Neural progenitor cell (in vitro differentiated cells): ENCODE results near the gene NUP62. TPM values are rescaled to one million over a fixed set of nuclear protein-coding genes. Genes with fewer than 3 reads are reported as not detected.
A peak's percentile ranks its signal among the peaks of the same experiment; 100 is the strongest.

Experiments used
- DNase-seq: peaks from one replicate; pipeline ENCODE4 v3.0.0-alpha.2; 2016; ENCODE audit warnings: low spot score
- H2AFZ ChIP-seq: fragments of 200-600 bp; sonication (generic); replicated peaks from 2 replicates; pipeline ENCODE4 v1.6.1; 2016; ENCODE audit warnings: antibody characterized with exemption
- H3F3A ChIP-seq: fragments of 200-600 bp; sonication (generic); 2 replicates; pipeline ENCODE4 v1.6.1; 2016; ENCODE audit warnings: antibody characterized with exemption, low read depth
- H3K27ac ChIP-seq: fragments of 200-600 bp; sonication (generic); 2 replicates; pipeline ENCODE4 v1.5.1; 2016; ENCODE audit warnings: mild to moderate bottlenecking
- H3K27me3 ChIP-seq: fragments of 200-600 bp; sonication (generic); 2 replicates; pipeline ENCODE4 v1.6.1; 2016; ENCODE audit warnings: mild to moderate bottlenecking, moderate library complexity
- H3K36me3 ChIP-seq: fragments of 200-600 bp; sonication (generic); 2 replicates; pipeline ENCODE4 v1.5.1; 2016
- H3K4me1 ChIP-seq: fragments of 200-600 bp; sonication (generic); 2 replicates; pipeline ENCODE4 v1.6.1; 2016; ENCODE audit warnings: mixed run types
- H3K4me2 ChIP-seq: fragments of 200-600 bp; sonication (generic); 2 replicates; pipeline ENCODE4 v1.6.1; 2016
- H3K4me3 ChIP-seq: fragments of 200-600 bp; sonication (generic); 2 replicates; pipeline ENCODE4 v1.5.1; 2016
- H3K79me2 ChIP-seq: fragments of 200-600 bp; sonication (generic); 2 replicates; pipeline ENCODE4 v1.6.1; 2016; ENCODE audit warnings: low read depth
- H3K9ac ChIP-seq: fragments of 200-600 bp; sonication (generic); 2 replicates; pipeline ENCODE4 v1.6.1; 2016
- H3K9me3 ChIP-seq: fragments of 200-600 bp; sonication (generic); 2 replicates; pipeline ENCODE4 v1.5.1; 2016; ENCODE audit warnings: low read depth
- H4K20me1 ChIP-seq: fragments of 200-600 bp; sonication (generic); 2 replicates; pipeline ENCODE4 v1.6.1; 2016; ENCODE audit warnings: low read depth
- H3K27ac Mint-ChIP-seq: 3 replicates; pipeline ENCODE4 v1.8.0; 2021; ENCODE audit warnings: mixed read lengths
- H3K27me3 Mint-ChIP-seq: 2 replicates; pipeline ENCODE4 v1.8.0; 2022; ENCODE audit warnings: low read depth, mild to moderate bottlenecking, inconsistent platforms, moderate library complexity, mixed read lengths; ENCODE audit not compliant: insufficient read depth
- H3K36me3 Mint-ChIP-seq: 3 replicates; pipeline ENCODE4 v1.8.0; 2021; ENCODE audit warnings: mixed read lengths
- H3K4me1 Mint-ChIP-seq: 3 replicates; pipeline ENCODE4 v1.8.0; 2021; ENCODE audit warnings: mixed read lengths
- H3K4me3 Mint-ChIP-seq: 3 replicates; pipeline ENCODE4 v1.8.0; 2021; ENCODE audit warnings: mild to moderate bottlenecking, moderate library complexity, mixed read lengths
- H3K9me3 Mint-ChIP-seq: 3 replicates; pipeline ENCODE4 v1.8.0; 2020; ENCODE audit warnings: mixed read lengths
- EZH2 ChIP-seq: fragments of 200-600 bp; sonication (generic); IDR thresholded peaks from 2 replicates; pipeline ENCODE4 v1.6.1; 2017; ENCODE audit warnings: antibody characterized with exemption, mild to moderate bottlenecking, moderate library complexity
- EZH2phosphoT487 ChIP-seq: fragments of 200-600 bp; sonication (generic); IDR thresholded peaks from 2 replicates; pipeline ENCODE4 v1.6.1; 2017; ENCODE audit warnings: antibody characterized with exemption
- total RNA-seq: library from RNA; depleted of rRNA; stranded (reverse); fragments of >200 nt; gene quantifications from 2 replicates; pipeline ENCODE4 v1.2.3, GENCODE V29; 2015; ENCODE audit warnings: low replicate concordance
- TF ChIP-seq, protein P1 (sequence below): fragments of 200-600 bp; sonication (generic); IDR thresholded peaks from 2 replicates; pipeline ENCODE4 v1.5.1; 2017; ENCODE audit warnings: antibody characterized with exemption, mild to moderate bottlenecking

The NUP62 gene
- total RNA-seq, 1 donor from 2014 or later = 48.2 TPM

GRCh38 chr19:49937750-49938381 is 8.6 kb upstream of the NUP62 start:
- Histone ChIP-seq H3K79me2 (no peaks in the 10 kb centered on the region), H3K4me1 (peaks cover 3% of the 10 kb centered on the region)

DNA sequence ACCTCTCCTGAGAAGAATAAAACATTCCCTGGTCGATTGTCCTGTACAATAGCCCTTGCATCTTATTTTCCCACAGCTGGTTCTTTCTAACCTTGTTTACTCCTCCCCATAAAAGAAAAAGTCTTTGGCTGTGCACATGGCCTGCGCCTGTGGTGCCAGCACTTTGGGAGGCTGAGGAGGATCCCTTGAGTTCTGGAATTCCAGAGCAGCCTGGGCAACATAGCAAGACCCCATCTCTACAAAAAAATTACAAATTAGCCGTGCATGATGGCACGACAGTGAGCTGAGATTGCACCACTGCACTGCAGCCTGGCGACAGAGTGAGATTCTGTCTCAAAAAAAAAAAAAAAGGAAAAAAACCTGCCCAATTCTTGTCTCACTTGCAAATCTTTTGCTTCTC is 7.2 kb upstream of the NUP62 start:
- no peaks in the 10 kb centered on the region for H3K9me3 Mint-ChIP-seq
- H3K36me3 Mint-ChIP-seq = peaks cover 7% of the 10 kb centered on the region
- H3K4me1 ChIP-seq = peaks cover 3% of the 10 kb centered on the region
- H3K9ac ChIP-seq = no peak overlapping the region
- H3K27ac ChIP-seq = no peak overlapping the region
- no peaks in the 10 kb centered on the region for H3K79me2 ChIP-seq
- no peak overlapping the region for H3K4me3 ChIP-seq
- H3K36me3 ChIP-seq = no peaks in the 10 kb centered on the region
- DNase-seq = no peak
- no peak overlapping the region for H3K4me2 ChIP-seq
- peaks cover 5% of the 10 kb centered on the region for H3F3A ChIP-seq
- H3K27ac Mint-ChIP-seq = no peak overlapping the region
- H2AFZ ChIP-seq = no peak overlapping the region
- peaks cover 15% of the 10 kb centered on the region for H3K4me1 Mint-ChIP-seq
- H3K27me3 ChIP-seq = peaks cover 11% of the 10 kb centered on the region
- H3K4me3 Mint-ChIP-seq = peak overlapping the region; percentile 4
- TF ChIP-seq, protein P1, sequence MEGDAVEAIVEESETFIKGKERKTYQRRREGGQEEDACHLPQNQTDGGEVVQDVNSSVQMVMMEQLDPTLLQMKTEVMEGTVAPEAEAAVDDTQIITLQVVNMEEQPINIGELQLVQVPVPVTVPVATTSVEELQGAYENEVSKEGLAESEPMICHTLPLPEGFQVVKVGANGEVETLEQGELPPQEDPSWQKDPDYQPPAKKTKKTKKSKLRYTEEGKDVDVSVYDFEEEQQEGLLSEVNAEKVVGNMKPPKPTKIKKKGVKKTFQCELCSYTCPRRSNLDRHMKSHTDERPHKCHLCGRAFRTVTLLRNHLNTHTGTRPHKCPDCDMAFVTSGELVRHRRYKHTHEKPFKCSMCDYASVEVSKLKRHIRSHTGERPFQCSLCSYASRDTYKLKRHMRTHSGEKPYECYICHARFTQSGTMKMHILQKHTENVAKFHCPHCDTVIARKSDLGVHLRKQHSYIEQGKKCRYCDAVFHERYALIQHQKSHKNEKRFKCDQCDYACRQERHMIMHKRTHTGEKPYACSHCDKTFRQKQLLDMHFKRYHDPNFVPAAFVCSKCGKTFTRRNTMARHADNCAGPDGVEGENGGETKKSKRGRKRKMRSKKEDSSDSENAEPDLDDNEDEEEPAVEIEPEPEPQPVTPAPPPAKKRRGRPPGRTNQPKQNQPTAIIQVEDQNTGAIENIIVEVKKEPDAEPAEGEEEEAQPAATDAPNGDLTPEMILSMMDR = no peak
- no peak for TF ChIP-seq EZH2
- no peak for TF ChIP-seq EZH2phosphoT487
- H3K27me3 Mint-ChIP-seq = peaks cover 3% of the 10 kb centered on the region
- no peaks in the 10 kb centered on the region for H3K9me3 ChIP-seq
- H4K20me1 ChIP-seq = no peaks in the 10 kb centered on the region

More at GRCh38 chr19:49937750-49938381, 8.6 kb upstream of the NUP62 start:
- Mint-ChIP-seq H3K4me1 (peaks cover 20% of the 10 kb centered on the region), H3K27me3 (peaks cover 6% of the 10 kb centered on the region), H3K9me3 (no peaks in the 10 kb centered on the region), H3K36me3 (peaks cover 4% of the 10 kb centered on the region), H3K27ac (no peak overlapping the region), H3K4me3 (peak overlapping the region; percentile 69)
- DNase-seq = peak; percentile 93
- Histone ChIP-seq H3K9me3 (no peaks in the 10 kb centered on the region), H3K4me3 (peak overlapping the region; percentile 37), H3K4me2 (peak overlapping the region; percentile 75), H4K20me1 (no peaks in the 10 kb centered on the region), H3K9ac (no peak overlapping the region), H3K27me3 (peaks cover 15% of the 10 kb centered on the region), H3K27ac (no peak overlapping the region), H3F3A (peaks cover 5% of the 10 kb centered on the region), H3K36me3 (no peaks in the 10 kb centered on the region), H2AFZ (peak overlapping the region; percentile 87)
- peak; percentile 31 for TF ChIP-seq EZH2phosphoT487
- TF ChIP-seq EZH2 = peak; percentile 19
- TF ChIP-seq, protein P1 = peak; percentile 97

DNA sequence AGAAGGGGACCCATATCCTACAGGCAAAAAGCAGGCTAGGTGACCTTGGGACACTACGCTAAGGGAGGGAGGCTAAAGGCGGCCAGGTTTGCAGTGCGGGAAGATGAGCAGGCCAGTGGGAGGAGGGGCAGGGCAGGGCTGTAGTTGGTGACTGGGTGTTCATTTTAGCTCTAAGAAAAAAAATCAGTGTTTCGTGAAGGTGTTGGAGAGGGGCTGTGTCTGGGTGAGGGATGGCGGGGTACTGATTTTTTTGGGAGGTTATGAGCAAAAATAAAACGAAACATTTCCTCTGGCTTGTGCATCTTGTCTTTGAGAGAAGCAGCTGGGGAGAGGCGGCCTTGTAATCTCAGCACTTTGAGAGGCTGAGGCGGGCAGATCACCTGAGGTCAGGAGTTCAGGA is 4.3 kb upstream of the NUP62 start:
- TF ChIP-seq, protein P1 = no peak
- TF ChIP-seq EZH2phosphoT487 = no peak
- TF ChIP-seq EZH2 = no peak
- Histone ChIP-seq H3K27ac (no peak overlapping the region), H3F3A (peaks cover 27% of the 10 kb centered on the region), H3K4me3 (no peak overlapping the region), H3K9me3 (no peaks in the 10 kb centered on the region), H3K36me3 (no peaks in the 10 kb centered on the region), H3K27me3 (peaks cover 11% of the 10 kb centered on the region), H2AFZ (no peak overlapping the region), H3K4me1 (peaks cover 3% of the 10 kb centered on the region), H3K79me2 (peaks cover 6% of the 10 kb centered on the region), H3K4me2 (no peak overlapping the region), H3K9ac (no peak overlapping the region), H4K20me1 (no peaks in the 10 kb centered on the region)
- Mint-ChIP-seq H3K9me3 (no peaks in the 10 kb centered on the region), H3K4me3 (no peak overlapping the region), H3K27ac (no peak overlapping the region), H3K27me3 (peaks cover 10% of the 10 kb centered on the region), H3K36me3 (peaks cover 7% of the 10 kb centered on the region), H3K4me1 (peaks cover 7% of the 10 kb centered on the region)
- no peak for DNase-seq
